Fibroblast of villous mesenchyme (primary cell): Measurements from ENCODE around the gene FASTKD2. TPM values are rescaled to one million over a fixed set of nuclear protein-coding genes. Genes with fewer than 3 reads are reported as not detected.

Experiments
- DNase-seq: peaks from one replicate; pipeline ENCODE4 v3.0.0-alpha.2; 2010; ENCODE audit warnings: low read depth
- H3K4me3 ChIP-seq: 2 replicates; pipeline ENCODE4 v1.5.1; 2011; ENCODE audit warnings: low read depth, mild to moderate bottlenecking, low read length
- total RNA-seq: library from RNA; depleted of rRNA; stranded (reverse); fragments of >200 nt; gene quantifications from 2 replicates; pipeline ENCODE4 v1.2.3, GENCODE V29; 2012
- TF ChIP-seq, protein P1 (sequence below): IDR thresholded peaks from 2 replicates; pipeline ENCODE4 v1.5.1; 2012; ENCODE audit warnings: low read depth, mild to moderate bottlenecking, low read length; ENCODE audit not compliant: insufficient read depth

The FASTKD2 gene
- total RNA-seq, 1 donor = 53.5 TPM

GRCh38 chr2:206728277-206729199 is 36.9 kb upstream of the FASTKD2 start:
- DNase-seq = peak; percentile 12
- TF ChIP-seq, protein P1, sequence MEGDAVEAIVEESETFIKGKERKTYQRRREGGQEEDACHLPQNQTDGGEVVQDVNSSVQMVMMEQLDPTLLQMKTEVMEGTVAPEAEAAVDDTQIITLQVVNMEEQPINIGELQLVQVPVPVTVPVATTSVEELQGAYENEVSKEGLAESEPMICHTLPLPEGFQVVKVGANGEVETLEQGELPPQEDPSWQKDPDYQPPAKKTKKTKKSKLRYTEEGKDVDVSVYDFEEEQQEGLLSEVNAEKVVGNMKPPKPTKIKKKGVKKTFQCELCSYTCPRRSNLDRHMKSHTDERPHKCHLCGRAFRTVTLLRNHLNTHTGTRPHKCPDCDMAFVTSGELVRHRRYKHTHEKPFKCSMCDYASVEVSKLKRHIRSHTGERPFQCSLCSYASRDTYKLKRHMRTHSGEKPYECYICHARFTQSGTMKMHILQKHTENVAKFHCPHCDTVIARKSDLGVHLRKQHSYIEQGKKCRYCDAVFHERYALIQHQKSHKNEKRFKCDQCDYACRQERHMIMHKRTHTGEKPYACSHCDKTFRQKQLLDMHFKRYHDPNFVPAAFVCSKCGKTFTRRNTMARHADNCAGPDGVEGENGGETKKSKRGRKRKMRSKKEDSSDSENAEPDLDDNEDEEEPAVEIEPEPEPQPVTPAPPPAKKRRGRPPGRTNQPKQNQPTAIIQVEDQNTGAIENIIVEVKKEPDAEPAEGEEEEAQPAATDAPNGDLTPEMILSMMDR = no peak
- no peak overlapping the region for H3K4me3 ChIP-seq

- DNase-seq = no peak
- no peak overlapping the region for H3K4me3 ChIP-seq
Observed at GRCh38 chr2:206733341-206733740, 32.1 kb upstream of the FASTKD2 start.

DNA sequence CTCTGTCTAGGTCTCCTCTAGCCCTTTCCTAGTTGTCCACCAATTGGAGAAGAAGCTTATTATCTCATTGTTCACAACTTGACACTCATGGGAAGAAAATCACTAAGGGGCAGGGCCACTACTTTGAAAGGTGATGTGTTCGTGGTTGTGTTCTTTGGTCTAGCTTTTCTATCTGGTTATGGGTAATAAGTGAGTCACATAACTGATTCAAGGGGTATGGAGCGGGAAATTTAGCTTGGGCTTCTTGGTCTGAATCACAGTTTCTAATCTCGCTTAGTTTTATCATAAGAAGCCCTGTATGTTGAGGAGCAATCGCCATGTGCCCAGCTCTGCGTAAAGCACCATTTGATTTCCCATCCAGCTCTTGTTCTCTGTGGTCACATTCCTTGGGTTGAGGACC is 28.5 kb upstream of the FASTKD2 start:
- no peak overlapping the region for H3K4me3 ChIP-seq
- no peak for DNase-seq
- TF ChIP-seq, protein P1 = no peak

More at GRCh38 chr2:206733341-206733740, 32.1 kb upstream of the FASTKD2 start:
- TF ChIP-seq, protein P1 = no peak

GRCh38 chr2:206739271-206739670 is 26.1 kb upstream of the FASTKD2 start:
- no peak for DNase-seq
- no peak overlapping the region for H3K4me3 ChIP-seq
- TF ChIP-seq, protein P1 = no peak

- peak; percentile 1 for DNase-seq
- TF ChIP-seq, protein P1 = no peak
- H3K4me3 ChIP-seq = no peak overlapping the region
Observed at GRCh38 chr2:206740800-206741199, 24.6 kb upstream of the FASTKD2 start.

DNA sequence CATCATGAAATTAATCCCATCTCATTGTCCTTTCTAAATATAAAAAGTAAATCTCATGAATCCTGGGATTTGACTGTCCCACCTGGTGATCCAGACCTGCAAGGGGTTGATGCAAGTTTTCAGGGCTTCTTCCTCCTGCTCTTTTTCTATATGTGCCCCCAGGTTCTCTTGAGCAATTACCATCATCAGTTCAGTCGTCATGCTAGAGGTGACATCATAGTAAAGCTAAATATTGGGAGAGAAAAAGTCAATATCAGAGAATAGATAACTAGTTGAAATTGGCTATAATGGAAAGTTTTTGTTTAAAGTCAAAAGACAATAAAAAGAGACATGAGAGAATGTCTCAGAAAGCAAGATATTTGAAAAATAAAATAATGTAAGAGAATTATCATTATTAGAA is 8.6 kb upstream of the FASTKD2 start:
- no peak overlapping the region for H3K4me3 ChIP-seq
- no peak for DNase-seq
- TF ChIP-seq, protein P1 = no peak
